Stimulated activated CD8-positive, alpha-beta memory T cell treated with anti-CD3 and anti-CD28 coated beads, Interleukin-12 subunit alpha, Interleukin-12 subunit beta, amount 100 ng/mL, for 24 hours (primary cell): ENCODE results near the gene RBKS.
"Not testable (repeated sequence)": the region's sequence is repeated elsewhere in the genome, so short reads cannot be mapped to it uniquely, and the experiment has no call there.

Source experiments
- DNase-seq: peaks from one replicate; pipeline ENCODE4 v3.0.0-alpha.2; 2020; ENCODE audit errors: extremely low read depth

The RBKS gene

DNA sequence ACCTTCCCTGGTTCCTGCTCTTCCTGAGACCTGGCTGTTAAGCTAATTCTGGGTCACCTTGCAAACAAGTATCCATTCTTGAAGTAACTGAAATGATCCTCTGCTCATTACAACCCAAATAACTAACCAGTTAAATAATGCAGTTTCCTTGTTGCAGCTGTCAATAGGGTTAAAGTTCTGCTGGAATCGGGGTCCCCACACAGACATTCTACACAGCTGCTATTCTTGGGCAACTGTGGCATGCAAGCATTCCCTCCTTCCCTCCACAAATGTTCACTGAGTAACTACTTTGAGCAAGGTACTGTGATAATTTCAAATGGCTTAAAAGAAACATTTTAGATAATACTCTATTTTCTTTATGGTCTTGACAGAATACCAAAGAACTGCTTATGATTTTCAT is 17.1 kb downstream of the RBKS start:
- no peak for DNase-seq

DNA sequence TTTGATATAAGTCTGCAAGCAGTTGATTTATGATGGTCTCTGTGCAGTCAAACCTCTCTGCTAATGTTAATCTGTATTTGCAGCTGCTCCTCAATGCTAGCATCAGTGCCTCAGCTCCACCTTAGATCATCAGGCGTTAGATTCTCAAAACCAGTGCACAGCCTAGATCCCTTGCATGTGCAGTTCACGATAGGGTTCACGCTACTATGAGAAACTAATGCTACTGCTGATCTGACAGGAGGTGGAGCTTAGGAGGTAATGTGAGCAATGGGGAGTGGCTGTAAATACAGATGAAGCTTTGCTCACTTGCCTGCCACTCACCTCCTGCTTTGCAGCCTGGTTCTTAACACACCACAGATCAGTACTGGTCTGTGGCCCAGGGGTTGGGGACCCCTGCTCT is 18.4 kb downstream of the RBKS start:
- DNase-seq = no peak

DNA sequence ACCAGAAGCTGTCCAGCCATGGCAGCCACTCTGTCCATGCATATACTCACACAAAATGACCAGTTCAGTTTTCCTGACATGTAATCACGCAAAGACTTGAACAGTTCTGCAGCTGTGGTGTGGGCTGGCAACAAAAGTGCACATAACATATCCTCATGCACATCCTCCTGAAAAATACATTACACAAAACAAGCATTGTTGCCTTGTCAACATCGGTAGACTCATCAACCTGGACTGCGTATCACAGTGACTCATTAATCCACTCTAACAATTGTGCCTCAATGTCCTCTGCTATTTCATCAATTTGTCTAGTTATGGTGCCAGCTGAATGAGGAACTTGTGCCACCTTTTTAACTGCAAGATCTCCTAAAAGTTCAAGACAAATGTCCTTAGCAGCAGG is 19.5 kb downstream of the RBKS start:
- no peak for DNase-seq

DNA sequence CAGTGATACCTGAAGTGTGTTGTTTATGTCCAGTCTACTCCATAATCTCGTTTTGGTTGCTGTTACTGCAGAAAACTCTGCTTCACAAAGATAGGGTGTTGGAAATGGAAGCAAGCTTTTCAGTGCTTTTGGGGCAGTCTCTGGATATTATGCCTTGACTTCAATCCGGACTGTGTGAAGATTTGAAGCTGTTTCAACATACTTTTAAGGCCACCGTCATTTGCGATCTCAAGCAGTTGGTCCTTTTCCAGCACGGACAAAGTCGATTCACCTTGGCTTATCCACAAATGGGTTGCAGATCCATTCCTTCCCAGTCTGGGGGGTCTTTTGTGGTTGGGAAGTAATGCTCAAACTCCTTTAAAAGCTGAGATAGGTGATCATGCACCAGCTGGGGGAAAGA is 20.4 kb downstream of the RBKS start:
- no peak for DNase-seq

DNA sequence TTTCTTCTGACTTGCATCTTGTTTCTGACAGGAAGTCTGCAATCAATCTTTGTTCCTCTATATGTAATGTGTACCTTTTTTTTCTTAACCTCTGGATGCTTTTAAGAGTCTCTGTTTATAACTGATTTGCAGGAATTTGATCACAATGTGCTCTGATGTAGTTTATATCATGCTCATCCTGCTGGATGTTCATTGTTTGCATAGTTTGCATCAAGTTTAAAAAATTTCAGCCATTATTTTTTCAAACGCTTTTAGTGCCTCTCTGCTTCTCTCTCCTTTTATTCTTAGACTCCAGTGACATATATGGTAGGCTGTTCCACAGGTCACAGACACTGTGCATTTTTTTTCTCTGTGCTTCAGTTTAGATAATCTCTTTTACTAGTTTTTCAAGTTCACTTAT is 23.9 kb downstream of the RBKS start:
- DNase-seq = no peak

DNA sequence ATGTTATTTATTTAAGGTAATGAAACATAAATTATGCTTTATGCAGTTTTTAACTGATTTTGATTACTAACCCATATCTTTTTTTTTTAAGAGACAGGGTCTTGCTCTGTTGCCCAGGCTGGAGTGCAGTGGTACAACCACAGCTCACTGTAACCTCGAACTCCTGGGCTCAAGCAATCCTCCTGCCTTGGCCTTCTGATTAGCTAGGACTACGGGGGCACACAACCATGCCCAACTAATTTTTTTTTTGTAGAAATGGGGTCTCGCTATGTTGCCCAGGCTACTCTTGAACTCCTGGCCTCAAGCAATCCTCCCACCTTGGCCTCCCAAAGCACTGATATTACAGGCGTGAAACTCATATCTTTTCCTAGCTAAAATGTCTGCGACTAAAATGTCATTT is 26.2 kb downstream of the RBKS start:
- not testable (repeated sequence) for DNase-seq

DNA sequence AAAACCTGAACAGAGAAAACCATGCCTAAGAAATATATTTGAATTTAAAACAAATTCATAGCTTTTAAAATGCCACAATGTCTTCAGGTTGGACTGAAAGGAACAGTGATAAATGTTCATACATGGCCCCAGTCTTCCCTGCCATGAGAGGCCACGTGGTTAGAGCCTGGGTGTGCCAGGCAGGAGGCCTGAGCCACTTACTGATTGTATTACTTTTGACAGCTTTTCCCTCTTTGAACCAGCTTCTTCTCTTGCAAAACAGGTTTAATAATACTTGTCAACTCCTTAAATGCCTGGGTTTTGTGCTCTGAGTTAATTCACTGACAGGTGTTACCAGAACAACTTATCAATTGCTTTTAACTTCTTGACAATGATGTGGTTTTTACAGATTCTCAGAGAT is 27.0 kb downstream of the RBKS start:
- DNase-seq = no peak

DNA sequence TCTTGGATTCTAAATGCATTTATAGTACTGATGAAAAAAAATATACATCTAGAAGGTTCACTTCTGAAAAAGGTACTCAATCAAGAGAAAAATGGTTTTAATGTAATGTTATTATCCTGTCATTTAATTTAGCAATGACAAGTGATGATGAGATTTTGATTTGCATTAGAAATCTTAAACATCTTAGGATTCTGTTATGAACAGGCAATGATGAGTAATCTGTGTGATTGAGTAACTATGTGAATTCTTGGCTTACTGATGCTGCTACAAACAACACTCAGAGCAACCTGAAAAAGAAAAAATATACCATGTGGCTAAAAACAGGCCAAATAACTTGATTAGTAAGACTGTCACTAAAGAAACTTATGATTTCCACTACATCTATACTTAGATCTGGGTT is 30.1 kb downstream of the RBKS start:
- no peak for DNase-seq

DNA sequence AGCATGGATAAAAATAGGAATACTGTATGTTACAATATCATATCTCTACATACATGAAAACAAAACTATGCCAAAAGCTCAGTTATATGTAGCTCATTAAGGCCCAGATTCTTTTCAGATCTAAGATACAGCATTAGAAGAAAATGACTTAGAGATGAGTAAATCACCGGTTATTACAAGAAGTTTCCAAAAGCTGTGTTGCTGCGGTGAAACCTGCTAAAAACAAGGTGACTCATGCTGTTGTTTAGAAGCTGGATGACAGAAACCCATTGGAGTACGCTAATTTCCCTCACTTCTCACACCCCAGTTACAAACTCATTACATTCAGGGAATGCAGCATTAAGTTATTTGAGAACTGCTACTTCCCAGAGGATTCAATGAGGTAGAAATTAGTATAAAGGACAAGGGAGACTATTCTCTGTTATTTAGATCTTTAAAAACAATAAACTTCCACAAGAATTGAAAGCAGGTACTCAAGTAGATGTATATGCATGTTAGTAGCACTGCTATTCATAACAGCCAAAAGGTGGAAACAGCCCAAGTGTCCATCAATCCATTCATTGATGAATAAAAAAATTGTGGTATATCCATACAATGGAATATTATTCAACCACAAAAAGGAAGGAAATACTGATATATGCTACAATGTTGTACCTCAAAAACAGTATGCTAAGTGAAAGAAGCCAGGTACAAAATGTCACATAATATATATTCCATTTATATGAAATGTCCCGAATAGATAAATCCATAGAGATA is 32.6 kb downstream of the RBKS start:
- DNase-seq = no peak

DNA sequence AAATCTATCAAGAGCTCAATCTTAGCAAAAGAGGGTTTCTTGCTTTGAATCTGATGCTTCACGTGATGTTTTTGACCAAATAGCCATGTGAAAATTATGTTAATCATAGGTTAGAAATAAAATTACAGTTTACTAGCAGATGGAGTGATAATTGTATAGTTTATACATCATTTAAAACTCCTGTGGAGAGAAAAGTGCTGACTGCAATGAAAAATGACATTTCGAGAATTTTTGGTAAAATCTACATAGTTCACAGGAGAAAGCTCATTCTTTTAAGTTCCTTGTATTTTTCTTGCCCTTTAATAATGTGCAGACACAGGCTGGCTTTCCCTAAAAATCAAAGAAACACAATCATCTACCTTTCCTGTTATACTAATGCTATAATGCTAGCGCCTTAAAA is 33.2 kb downstream of the RBKS start:
- DNase-seq = no peak

DNA sequence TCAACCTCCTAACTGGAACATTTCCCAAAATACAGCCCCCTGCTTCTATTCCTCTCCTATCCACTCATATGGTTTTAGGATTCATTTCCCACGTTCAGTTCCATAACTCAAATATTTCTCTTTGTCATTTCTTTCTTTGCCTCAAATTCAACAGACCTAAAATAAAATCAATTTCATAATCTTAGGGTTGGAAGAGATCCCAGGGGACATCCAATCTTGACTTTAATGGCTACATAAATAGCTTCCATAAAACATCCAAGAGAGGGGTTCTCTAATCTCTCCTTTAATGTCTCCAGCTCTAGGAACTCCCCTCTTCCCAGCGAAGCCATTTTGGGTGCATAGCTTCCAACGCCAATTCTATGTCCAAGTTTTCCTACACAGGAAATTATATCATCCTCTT is 33.8 kb downstream of the RBKS start:
- no peak for DNase-seq

DNA sequence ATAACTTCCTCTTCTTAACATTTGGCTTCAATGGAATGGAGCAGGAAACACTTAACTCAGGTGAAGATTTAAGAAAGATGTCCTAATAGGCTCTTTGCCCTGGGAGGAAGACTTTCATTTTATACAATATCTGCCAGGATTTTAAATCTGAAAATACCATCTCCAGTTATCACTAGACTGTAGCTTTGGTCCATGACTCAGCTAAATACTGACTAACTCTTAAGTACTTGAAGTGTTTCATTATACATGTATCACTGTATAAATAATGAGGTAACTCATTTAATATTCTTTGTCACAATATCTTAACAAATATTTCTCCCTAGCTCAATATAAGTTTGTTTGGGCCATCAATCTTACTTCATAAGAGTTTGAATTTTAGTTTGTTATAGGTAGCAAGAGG is 34.7 kb downstream of the RBKS start:
- DNase-seq = no peak

DNA sequence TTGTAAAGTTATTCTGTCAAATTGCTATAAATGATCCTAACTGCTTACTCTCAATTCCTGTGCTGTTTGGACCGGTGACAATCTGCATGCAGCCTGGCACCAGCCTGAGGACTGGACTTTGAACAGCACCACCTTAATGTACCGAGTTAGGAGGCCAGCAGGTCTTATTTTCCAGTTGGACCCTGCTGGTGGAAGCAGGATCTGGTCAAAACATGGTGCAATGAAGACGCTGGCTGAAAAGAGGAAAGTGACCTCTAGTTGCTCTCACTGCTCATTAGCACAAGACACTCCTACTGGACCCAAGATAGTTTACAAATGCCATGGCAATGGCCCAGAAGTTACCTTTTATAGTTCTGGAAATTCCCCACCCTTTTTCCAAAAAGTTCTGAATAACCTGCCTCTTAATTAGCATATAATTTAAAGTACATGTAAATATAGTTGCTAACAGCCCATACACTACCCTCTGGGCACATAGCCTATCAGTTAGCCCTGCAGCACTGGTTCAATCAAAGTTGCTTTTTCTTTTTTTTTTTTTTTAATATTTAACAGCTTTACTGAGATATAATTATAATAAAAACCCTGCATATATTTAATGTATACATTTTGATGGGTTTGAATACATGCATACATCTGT is 35.8 kb downstream of the RBKS start:
- DNase-seq = no peak

DNA sequence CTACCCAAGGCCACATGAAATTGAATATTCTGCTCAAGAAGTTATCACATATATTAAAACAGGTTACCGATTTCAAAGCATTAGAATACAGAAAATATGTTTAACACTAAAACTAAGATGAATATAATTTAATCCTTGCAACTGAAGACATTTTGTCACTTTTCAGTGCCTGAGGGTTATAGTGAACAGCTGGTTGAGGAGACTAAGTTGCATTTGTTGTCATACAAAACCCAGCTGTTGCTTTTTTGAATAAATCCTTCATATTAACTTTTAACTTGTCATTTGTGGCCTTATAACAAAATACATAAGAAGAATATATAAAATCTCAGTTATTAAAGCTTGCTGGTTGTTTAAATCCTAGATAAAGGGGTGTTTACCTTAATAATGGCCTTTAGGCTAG is 37.5 kb downstream of the RBKS start:
- DNase-seq = no peak

DNA sequence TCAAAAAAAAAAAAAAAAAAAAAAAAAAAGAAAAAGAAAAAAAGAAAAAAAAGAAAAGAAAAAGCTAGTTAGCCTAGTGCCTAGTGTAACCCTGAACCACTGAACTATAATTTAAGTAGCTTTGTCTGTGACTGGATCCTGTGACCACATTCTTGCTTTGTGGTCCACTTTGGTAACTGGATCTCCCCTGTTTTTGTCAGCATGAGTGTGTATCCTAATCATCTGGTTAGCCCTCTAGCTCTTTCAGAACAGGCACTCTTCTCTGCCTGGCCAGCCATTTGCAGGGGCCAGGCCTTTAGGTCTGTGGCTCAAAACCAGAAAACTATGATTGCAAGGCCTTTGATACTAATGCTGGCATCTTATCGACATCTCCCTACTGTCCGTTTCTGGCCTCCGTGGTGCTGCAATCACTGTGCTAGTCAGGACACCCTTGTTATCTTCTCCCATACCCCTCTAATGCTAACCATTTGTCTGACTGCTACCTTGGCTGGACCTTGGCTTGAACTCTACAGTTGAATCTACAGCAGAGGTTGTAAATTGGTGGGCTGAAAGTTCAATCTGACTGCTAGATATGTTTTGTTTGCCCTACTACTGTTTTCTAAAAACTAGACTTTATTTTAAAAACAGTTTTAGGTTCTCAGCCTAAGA is 40.5 kb downstream of the RBKS start:
- no peak for DNase-seq

DNA sequence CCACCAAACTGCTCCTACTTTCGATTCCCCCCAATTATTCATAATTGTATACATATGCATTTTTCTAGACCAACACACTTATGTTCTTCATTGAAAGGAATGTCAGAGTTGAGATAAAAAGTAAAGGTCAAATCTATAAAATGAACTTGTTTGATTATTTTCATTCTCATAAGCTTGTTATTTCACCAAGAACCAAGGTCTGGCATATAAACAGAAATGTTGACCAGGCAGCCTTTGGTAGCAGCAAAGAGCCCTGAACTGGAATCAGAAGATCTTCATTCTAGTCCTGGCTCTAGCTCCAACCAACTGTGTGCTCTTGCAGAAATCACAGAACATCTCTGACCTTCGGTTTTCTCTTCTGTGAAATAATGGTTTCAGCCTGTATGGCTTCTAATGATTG is 42.9 kb downstream of the RBKS start:
- no peak for DNase-seq

DNA sequence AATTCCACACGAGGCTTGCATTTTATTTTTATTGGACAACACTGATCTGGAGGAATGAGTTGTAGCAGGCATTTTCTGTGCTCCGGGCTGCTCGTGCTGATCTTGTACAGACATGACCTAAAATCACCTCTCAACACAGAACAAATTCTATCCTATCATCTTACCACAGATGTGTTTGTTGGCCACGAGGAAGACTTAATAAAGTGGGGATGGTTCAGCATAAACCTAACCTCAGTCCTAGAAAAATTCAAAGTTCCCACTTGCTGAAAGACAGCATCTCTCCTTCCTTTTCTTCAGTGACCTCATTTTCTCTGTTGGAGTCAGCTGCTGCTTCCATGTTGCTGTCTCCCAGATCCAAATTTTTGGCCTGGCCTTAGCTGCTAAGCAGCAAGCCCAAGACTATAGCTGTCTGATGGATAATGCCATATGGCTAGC is 45.3 kb downstream of the RBKS start:
- no peak for DNase-seq

DNA sequence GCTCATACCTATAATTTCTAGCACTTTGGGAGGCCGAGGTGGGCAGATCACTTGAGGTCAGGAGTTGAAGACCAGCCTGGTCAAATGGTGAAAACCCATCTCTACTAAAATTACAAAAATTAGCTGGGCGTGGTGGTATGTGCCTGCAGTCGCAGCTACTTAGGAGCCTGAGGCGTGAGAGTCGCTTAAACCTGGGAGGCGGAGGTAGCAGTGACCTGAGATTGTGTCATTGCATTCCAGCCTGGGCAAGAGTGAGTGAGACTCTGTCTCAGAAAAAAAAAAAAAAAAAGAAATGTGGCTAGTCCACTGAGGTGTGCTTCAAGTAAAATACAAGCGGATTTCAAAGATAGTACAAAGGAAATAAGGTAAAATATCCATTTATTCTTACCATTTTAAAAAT is 46.2 kb downstream of the RBKS start:
- no peak for DNase-seq

DNA sequence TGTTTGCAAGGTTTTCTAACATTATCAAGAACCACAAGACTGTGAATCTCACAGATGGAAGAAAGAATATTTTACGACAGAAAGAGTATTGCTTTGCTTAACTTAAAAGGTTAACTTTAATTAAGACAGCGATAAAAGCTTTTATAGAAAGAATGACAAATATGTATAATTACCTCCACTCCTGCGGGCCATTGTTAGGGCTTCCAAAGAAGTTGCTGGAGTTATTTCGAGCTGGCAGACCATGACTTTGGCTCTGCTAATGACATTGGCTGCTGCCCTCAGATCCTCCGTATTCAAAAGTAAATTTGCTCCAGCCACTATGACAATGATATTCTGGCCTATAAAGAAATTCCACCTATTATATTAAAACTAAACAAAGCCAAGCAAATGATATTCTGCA is 47.3 kb downstream of the RBKS start:
- DNase-seq = no peak

DNA sequence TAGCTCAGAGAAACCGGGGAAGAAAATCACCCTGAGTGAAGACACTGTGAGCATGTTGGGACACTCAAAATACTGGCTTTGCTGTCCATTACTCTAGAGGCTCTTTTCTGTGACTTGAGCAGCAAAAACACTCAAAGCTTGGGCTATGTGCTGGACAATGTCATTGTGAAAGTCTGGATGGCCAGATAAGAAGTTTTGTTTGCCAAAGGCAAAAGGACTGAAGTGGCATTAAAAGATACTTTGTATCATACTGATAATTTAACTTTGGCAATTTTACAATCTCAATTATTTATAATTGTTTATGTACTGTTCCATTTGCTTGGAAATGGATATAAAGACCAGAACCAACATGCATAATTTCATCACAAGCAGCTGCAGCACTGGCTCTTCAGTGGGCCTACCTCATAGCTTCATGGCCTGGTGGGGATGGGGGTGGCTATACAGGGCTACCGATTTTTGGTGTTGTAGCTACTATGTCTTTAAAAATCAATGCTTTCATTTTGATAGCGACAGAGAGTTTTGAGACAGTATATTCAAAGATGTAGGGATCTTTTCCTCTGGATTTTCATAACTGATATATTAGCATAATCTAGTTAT is 51.1 kb downstream of the RBKS start:
- DNase-seq = no peak

DNA sequence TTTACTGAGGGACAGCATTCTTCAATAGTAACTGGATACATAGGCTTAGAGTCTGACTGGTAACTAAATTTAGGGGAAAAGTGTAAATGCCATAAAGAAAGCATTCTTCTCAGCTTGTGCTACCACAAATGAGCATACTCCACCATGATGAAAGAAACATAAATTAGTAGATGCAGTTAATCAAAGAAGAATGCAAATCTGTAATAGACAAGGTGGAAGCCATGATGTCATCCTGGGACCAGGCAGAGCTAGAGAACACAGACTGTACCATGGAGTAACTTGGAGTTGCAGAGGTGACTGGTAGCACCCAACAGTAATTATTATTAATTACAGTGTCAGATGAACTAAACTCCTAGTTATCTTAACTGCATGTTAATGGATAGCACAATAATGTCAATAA is 51.7 kb downstream of the RBKS start:
- no peak for DNase-seq

DNA sequence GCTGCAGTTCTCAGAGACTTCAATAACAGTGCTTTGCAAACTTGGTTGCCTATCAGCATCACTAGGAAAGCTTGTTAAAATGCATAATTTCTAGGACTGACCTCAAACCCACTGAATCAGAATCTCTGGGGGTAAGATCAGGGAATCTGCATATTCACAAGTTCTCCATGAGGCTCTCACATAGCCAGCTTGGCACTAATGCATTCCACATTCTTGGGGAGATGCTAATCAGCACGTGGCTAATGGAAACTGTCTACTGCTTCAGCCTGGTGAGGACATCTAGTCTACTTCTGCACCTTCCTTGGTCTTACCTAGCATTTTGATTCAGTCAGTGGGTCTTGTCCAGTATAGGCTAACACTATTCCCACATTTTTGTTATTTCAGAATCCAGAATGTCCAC is 56.3 kb downstream of the RBKS start:
- DNase-seq = no peak

DNA sequence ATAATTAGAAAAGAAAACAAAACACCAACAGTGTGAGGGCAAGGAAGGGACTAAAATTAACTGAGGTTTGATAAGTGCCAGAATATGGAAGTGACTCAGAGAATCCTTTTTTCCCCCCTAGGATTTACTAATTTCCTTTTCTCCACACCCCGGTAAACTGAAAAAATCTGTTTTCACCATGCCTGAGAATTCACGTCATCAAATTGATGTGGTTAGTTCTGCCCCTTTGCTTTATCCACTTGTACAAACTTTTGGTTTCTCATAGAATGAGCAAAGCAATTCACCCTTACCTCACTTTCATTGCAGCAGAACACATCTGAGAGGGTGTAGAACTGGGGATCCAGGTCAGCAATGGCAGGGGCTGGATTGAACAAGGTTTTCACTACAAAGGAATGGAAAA is 57.8 kb downstream of the RBKS start:
- no peak for DNase-seq
